Measurements from ENCODE around the gene DLGAP1. TPM values are rescaled to one million over a fixed set of nuclear protein-coding genes. Genes with fewer than 3 reads are reported as not detected.

Gene DLGAP1
- total RNA-seq, 1 experiment from 2014 or later: 23.2 TPM

GRCh38 chr18:3486512-3486911 is 968.6 kb downstream of the DLGAP1 start:
- Histone ChIP-seq H3K4me1 (ENCODE audit: insufficient read depth, low read length) (no peaks in the 10 kb centered on the region; the same call in 1 of the 2 replicates), H3T11ph (ENCODE audit: low read length) (no peak overlapping the region), H3K23ac (ENCODE audit: insufficient read length, low read depth, low read length) (no peak overlapping the region), H2BK15ac (ENCODE audit: low read depth, low read length) (no peak overlapping the region), H4K8ac (replicated peaks; ENCODE audit: insufficient read length, low read depth, low read length) (no peak overlapping the region), H3K18ac (ENCODE audit: insufficient read length, low read depth, low read length) (no peak overlapping the region), H4K5ac (ENCODE audit: insufficient read length, low read depth, low read length) (no peak overlapping the region), H3K56ac (ENCODE audit: insufficient read length, low read depth, low read length) (no peak overlapping the region), H3K79me2 (ENCODE audit: insufficient read depth, low read length) (no peaks in the 10 kb centered on the region), H3K4ac (ENCODE audit: low read depth, low read length) (no peak overlapping the region), H4K20me1 (ENCODE audit: control insufficient read depth, insufficient read depth, insufficient read length) (no peaks in the 10 kb centered on the region), H2BK12ac (ENCODE audit: insufficient read length, low read depth, low read length) (no peak overlapping the region), H3K27ac (ENCODE audit: insufficient read length, low read depth, low read length) (no peak overlapping the region), H3K14ac (ENCODE audit: insufficient read depth, low read length) (no peak overlapping the region), H3K23me2 (ENCODE audit: insufficient read length, low read depth, low read length, poor library complexity, severe bottlenecking) (no peaks in the 10 kb centered on the region), H2AK5ac (ENCODE audit: insufficient read length, low read length) (no peak overlapping the region), H3K4me2 (ENCODE audit: insufficient read depth, insufficient read length, low read length) (no peak overlapping the region), H2BK5ac (ENCODE audit: insufficient read length, low read length) (no peak overlapping the region), H2AFZ (ENCODE audit: low read length) (no peak overlapping the region), H3K79me1 (ENCODE audit: insufficient read depth, low read depth, low read length, poor library complexity, severe bottlenecking) (no peaks in the 10 kb centered on the region), H3K27me3 (ENCODE audit: insufficient read depth, low read length) (no peaks in the 10 kb centered on the region), H2BK120ac (ENCODE audit: low read depth, low read length, poor library complexity, severe bottlenecking) (no peak overlapping the region), H2BK20ac (ENCODE audit: low read depth, low read length, poor library complexity, severe bottlenecking) (no peak overlapping the region), H3K9me3 (ENCODE audit: control insufficient read depth, low read depth, low read length) (no peaks in the 10 kb centered on the region), H4K91ac (ENCODE audit: insufficient read length, low read depth, low read length) (no peak overlapping the region), H3K9ac (ENCODE audit: extremely low read depth, insufficient read length, low read length) (no peak overlapping the region)
- no peak for DNase-seq
- peaks cover 16 to 18% of the 10 kb centered on the region in 2 experiments for H3K4me1 Mint-ChIP-seq
- peak overlapping the region in 1 of 3 experiments; percentile 71; a peak in 3 of 7 replicates for H3K27ac Mint-ChIP-seq
- no CpG with 5 or more reads among the region's 7 CpGs for WGBS (ENCODE audit: extremely low coverage, insufficient read length, low lambda C conversion rate)
- H3K27me3 Mint-ChIP-seq (ENCODE audit: low read depth): no peaks in the 10 kb centered on the region
- no peaks in the 10 kb centered on the region for H3K9me3 Mint-ChIP-seq
- no peaks in the 10 kb centered on the region for H3K36me3 Mint-ChIP-seq (ENCODE audit: insufficient read depth in 1 of 3, low read depth in 3 of 3)
- H3K4me3 Mint-ChIP-seq: no peak overlapping the region
- TF ChIP-seq CTCF (conservative IDR thresholded peaks at IDR 0.05): no peak
